GM12878 (cell line): ENCODE data around the gene LZTFL1. TPM values are rescaled to one million over a fixed set of nuclear protein-coding genes. Genes with fewer than 3 reads are reported as not detected.
A peak's percentile ranks its signal among the peaks of the same experiment; 100 is the strongest.

Experiments
- ATAC-seq: fragments of 200-7000 bp; cut with Tn5 transposase; 3 replicates; pipeline ENCODE4 v1.9.1; 2020; ENCODE audit warnings: mild to moderate bottlenecking, moderate library complexity
- BruUV-seq: library from RNA; stranded (reverse); fragments of 400-500 nt; replicated peaks from 2 replicates; lab custom pipeline; 2021; lab: Mats Ljungman, UMichigan
- CTCF ChIA-PET: fragments of 300-600 bp; sonication (Branson Sonifier 250); formaldehyde crosslinking; extraction: SDS; loops from one replicate; lab custom pipeline; 2021; ENCODE audit warnings: inconsistent platforms; lab: Yijun Ruan, JAX
- POLR2A ChIA-PET: fragments of 350-600 bp; formaldehyde crosslinking; extraction: SDS; loops from one replicate; lab custom pipeline; 2021; ENCODE audit warnings: inconsistent platforms; lab: Charles Lee
- RAD21 ChIA-PET: fragments of 300-600 bp; sonication (Branson Sonifier 250); formaldehyde crosslinking; loops from one replicate; lab custom pipeline; 2023; ENCODE audit warnings: antibody characterized with exemption; ENCODE audit not compliant: unreplicated experiment; lab: Charles Lee
- SMC1A ChIA-PET: fragments of 300-600 bp; sonication (Branson Sonifier 250); formaldehyde crosslinking; loops from one replicate; lab custom pipeline; 2023; ENCODE audit not compliant: unreplicated experiment, uncharacterized antibody; lab: Charles Lee
- DNase-seq: peaks from one replicate; pipeline ENCODE4 v3.0.0-alpha.2; 2011; ENCODE audit warnings: low read depth, low spot score
- FAIRE-seq: peaks from 3 replicates; lab custom pipeline; 2011; peaks lifted over from hg19 to GRCh38; lab: Jason Lieb, UNC
- H2AFZ ChIP-seq: 2 replicates; pipeline ENCODE4 v1.6.0; 2011; ENCODE audit warnings: low read depth, low read length, control low read depth; ENCODE audit not compliant: control insufficient read depth
- H3K27ac ChIP-seq: 2 replicates; pipeline ENCODE4 v1.5.1; 2011; ENCODE audit warnings: control low read depth; ENCODE audit not compliant: control insufficient read depth, insufficient read depth
- H3K27me3 ChIP-seq, 2 experiments: replicated peaks in 1 of 2; 2 replicates each; pipeline versions ENCODE4 v1.6.0 to v1.6.1; 2011; ENCODE audit warnings: low read length in 1 of 2; ENCODE audit not compliant: control insufficient read depth in 2 of 2, insufficient read depth in 2 of 2
- H3K36me3 ChIP-seq, 2 experiments: 2 replicates each; pipeline ENCODE4 v1.5.1; 2011; ENCODE audit warnings: low read length in 1 of 2; ENCODE audit not compliant: control insufficient read depth in 2 of 2, insufficient read depth in 2 of 2
- H3K4me1 ChIP-seq: 2 replicates; pipeline ENCODE4 v1.6.1; 2011; ENCODE audit warnings: mild to moderate bottlenecking, low read length, moderate library complexity, mixed read lengths; ENCODE audit not compliant: control insufficient read depth, insufficient read depth
- H3K4me2 ChIP-seq: 2 replicates; pipeline ENCODE4 v1.6.0; 2011; ENCODE audit warnings: control low read depth; ENCODE audit not compliant: control insufficient read depth, insufficient read depth
- H3K4me3 ChIP-seq: fragments of 200-600 bp; sonication (generic); 2 replicates; pipeline ENCODE4 v1.5.1; 2016
- H3K79me2 ChIP-seq: 2 replicates; pipeline ENCODE4 v1.6.0; 2011; ENCODE audit warnings: low read length; ENCODE audit not compliant: control insufficient read depth, insufficient read depth
- H3K9ac ChIP-seq: 2 replicates; pipeline ENCODE4 v1.8.0; 2011; ENCODE audit warnings: low read length, control low read depth, mixed read lengths; ENCODE audit not compliant: control insufficient read depth, insufficient read depth
- H3K9me3 ChIP-seq: replicated peaks from 3 replicates; pipeline ENCODE4 v1.5.1; 2011; ENCODE audit warnings: mild to moderate bottlenecking, low read length; ENCODE audit not compliant: control insufficient read depth, insufficient read depth
- H4K20me1 ChIP-seq: 2 replicates; pipeline ENCODE4 v1.6.0; 2011; ENCODE audit not compliant: control insufficient read depth, insufficient read depth
- ATF7 ChIP-seq: fragments of 450-650 bp; IDR thresholded peaks from 2 replicates; pipeline ENCODE4 v1.6.1; 2016; ENCODE audit warnings: low read depth, mild to moderate bottlenecking
- CBX3 ChIP-seq: fragments of 200-600 bp; sonication (generic); IDR thresholded peaks from 2 replicates; pipeline ENCODE4 v1.6.1; 2016; ENCODE audit warnings: low read depth, borderline replicate concordance
- CREB1 ChIP-seq: IDR thresholded peaks from 2 replicates; pipeline ENCODE4 v1.6.1; 2012; ENCODE audit warnings: low read depth, mild to moderate bottlenecking, inconsistent platforms
- JUNB ChIP-seq: IDR thresholded peaks from 2 replicates; pipeline ENCODE4 v1.6.1; 2016; ENCODE audit warnings: antibody characterized with exemption, mild to moderate bottlenecking
- PML ChIP-seq: IDR thresholded peaks from 2 replicates; pipeline ENCODE4 v1.6.1; 2012; ENCODE audit warnings: low read length, inconsistent platforms
- POLR2A ChIP-seq: IDR thresholded peaks from 2 replicates; pipeline ENCODE4 v1.6.1; 2011; ENCODE audit warnings: low read depth, mild to moderate bottlenecking, low read length
- POLR2AphosphoS5 ChIP-seq: IDR thresholded peaks from 2 replicates; pipeline ENCODE4 v1.6.1; 2011; ENCODE audit warnings: mild to moderate bottlenecking, low read length, inconsistent platforms
- RAD51 ChIP-seq: fragments of 450-650 bp; IDR thresholded peaks from 2 replicates; pipeline ENCODE4 v1.6.1; 2016; ENCODE audit warnings: moderate library complexity, mild to moderate bottlenecking, inconsistent platforms
- SIX5 ChIP-seq: IDR thresholded peaks from 2 replicates; pipeline ENCODE4 v1.6.1; 2011; ENCODE audit warnings: mild to moderate bottlenecking, low read depth, low read length, moderate library complexity; ENCODE audit not compliant: severe bottlenecking
- SMARCA5 ChIP-seq: fragments of 450-650 bp; IDR thresholded peaks from 2 replicates; pipeline ENCODE4 v1.6.1; 2017; ENCODE audit warnings: mild to moderate bottlenecking
- SMC3 ChIP-seq: IDR thresholded peaks from 2 replicates; pipeline ENCODE4 v1.6.1; 2011; ENCODE audit warnings: low read length, improper control_type of control experiment, borderline replicate concordance
- SREBF1 ChIP-seq: IDR thresholded peaks from 2 replicates; pipeline ENCODE4 v1.6.1; 2012; ENCODE audit warnings: mild to moderate bottlenecking, low read length
- ZBED1 ChIP-seq: IDR thresholded peaks from 2 replicates; pipeline ENCODE4 v1.6.1; 2016; ENCODE audit warnings: borderline replicate concordance
- WGBS: methylation state at CpG from one replicate; pipeline ENCODE4 v1.1.6; 2016; ENCODE audit warnings: low lambda C conversion rate; ENCODE audit not compliant: insufficient replicate concordance, insufficient coverage; ENCODE audit errors: missing lambda C conversion rate; 5-methylcytosine and 5-hydroxymethylcytosine counted together
- in situ Hi-C: fragments of 300-500 bp; cut with MboI; formaldehyde crosslinking; loops from 9 replicates; pipeline ENCODE4 v1.14.3; 2018; ENCODE audit warnings: mixed read lengths
- intact Hi-C: fragments of 100-400 bp; cut with micrococcal nuclease; formaldehyde crosslinking; loops from one replicate; pipeline ENCODE4 v1.14.2; 2022; ENCODE audit not compliant: unreplicated experiment
- polyA plus RNA-seq, 11 experiments: library from polyadenylated mRNA; depleted of rRNA in 4 of 11; unstranded in 6 of 11; stranded (reverse) in 5 of 11; fragments of >200 nt; fragmentation: Nextera tagmentation in 4 of 11; fragmentation: Illumina TruSeq in 1 of 11; extraction: Ambion mirVana in 4 of 11; extraction: Trizol in 1 of 11; gene quantifications; 1 replicate in 1 of 11; 2 replicates in 10 of 11; pipeline versions ENCODE4 v1.2.1 to v1.2.3, GENCODE V29; 2011 to 2016; ENCODE audit warnings: inconsistent platforms in 2 of 11, missing spikeins in 2 of 11, low read depth in 1 of 11
- total RNA-seq, 4 experiments: library from RNA; depleted of rRNA in 3 of 4; stranded (reverse); fragments of >200 nt in 3 of 4; fragmentation: Illumina TruSeq in 1 of 4; extraction: Trizol in 1 of 4; gene quantifications; 2 replicates each; pipeline versions ENCODE4 v1.2.1 to v1.2.3, GENCODE V29; 2013 to 2021
- TF ChIP-seq, protein P1 (sequence below): fragments of 450-650 bp; IDR thresholded peaks from 2 replicates; pipeline ENCODE4 v1.6.1; 2017; ENCODE audit warnings: mild to moderate bottlenecking, low read depth, inconsistent platforms; ENCODE audit not compliant: poor library complexity, severe bottlenecking
- TF ChIP-seq, protein P2 (sequence below): fragments of 450-650 bp; IDR thresholded peaks from 2 replicates; pipeline ENCODE4 v1.6.1; 2017; ENCODE audit warnings: mild to moderate bottlenecking, moderate library complexity

LZTFL1 gene
- total and polyA plus RNA-seq, 10 of the 15 experiments (the other 5 are each of a cell fraction or from before 2014, with no cell fraction given): 9.8 to 74.1 (median 11.9) TPM

DNA sequence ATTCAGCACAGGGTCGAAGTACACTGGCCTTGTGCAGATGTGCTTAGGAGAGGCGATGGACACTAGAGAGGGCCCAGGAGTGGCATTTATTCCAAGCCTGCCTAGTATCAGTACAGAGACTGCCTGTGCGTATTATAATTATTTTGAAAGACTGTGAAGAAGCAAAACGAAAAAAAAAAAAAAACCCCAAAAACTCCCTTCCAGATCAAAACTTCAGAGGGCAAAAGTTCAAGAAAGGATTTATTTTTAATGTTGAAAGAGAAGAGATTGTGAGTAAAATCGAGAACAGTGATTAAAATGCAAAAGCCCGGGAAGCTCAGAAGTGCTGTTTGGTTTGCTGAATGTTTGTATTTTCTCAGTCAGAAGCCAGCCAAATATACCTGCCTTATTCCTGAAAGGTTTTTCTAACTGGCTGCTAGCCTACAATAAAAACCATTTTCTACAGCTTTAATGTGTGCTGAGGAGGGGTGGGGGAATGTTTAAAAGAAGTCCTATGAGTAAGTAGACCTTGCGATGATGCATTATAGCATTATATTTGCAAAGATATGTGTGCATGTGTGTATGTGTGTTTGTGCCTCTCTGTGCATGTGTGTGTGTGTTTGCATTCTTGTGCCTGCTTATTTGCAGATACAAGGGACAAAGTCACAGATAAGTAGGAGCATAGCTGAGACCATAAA, 19.3 kb upstream of the LZTFL1 start (continued):
- TF ChIP-seq, protein P1, sequence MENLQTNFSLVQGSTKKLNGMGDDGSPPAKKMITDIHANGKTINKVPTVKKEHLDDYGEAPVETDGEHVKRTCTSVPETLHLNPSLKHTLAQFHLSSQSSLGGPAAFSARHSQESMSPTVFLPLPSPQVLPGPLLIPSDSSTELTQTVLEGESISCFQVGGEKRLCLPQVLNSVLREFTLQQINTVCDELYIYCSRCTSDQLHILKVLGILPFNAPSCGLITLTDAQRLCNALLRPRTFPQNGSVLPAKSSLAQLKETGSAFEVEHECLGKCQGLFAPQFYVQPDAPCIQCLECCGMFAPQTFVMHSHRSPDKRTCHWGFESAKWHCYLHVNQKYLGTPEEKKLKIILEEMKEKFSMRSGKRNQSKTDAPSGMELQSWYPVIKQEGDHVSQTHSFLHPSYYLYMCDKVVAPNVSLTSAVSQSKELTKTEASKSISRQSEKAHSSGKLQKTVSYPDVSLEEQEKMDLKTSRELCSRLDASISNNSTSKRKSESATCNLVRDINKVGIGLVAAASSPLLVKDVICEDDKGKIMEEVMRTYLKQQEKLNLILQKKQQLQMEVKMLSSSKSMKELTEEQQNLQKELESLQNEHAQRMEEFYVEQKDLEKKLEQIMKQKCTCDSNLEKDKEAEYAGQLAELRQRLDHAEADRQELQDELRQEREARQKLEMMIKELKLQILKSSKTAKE: peak; percentile 95
- TF ChIP-seq CBX3 (no peak), SMC3 (no peak), PML (peak; percentile 74), JUNB (peak; percentile 98), SIX5 (no peak)

DNA sequence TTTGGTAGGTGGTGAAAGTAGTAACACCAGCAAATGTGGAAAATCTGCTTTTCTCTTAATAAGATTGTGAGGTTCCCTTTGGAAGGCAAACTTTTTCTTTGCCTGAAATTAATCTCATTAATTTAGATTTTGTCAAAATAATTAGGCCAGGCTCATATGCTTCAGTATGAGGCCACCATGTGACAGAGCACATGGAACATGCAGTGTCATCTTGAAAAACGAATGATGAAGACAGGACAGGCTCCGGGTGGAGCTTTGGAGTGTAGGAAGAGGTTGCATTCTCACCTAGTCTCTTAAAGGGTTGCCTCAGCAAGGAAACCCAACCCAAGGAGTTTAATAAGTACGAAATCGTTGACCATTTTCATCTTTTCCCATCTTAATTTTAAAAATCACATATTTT, 18.6 kb upstream of the LZTFL1 start:
- H3K36me3 ChIP-seq: no peaks in the 10 kb centered on the region; a peak in 2 of 4 replicates
- POLR2A ChIA-PET: interaction anchor here (1.0 to 5.0 kb wide), 4 partner anchors 7 to 50 kb away, joined by 3 to 95 read pairs (median 23); no protein-coding TSS in a partner anchor
- H3K9me3 ChIP-seq: peaks cover 9% of the 10 kb centered on the region; the same call in 2 of the 3 replicates
- peak overlapping the region; percentile 23; the same call in 1 of the 2 replicates for H3K4me3 ChIP-seq
- peaks cover 47% of the 10 kb centered on the region for H3K4me1 ChIP-seq
- H3K4me2 ChIP-seq: peak overlapping the region; percentile 64
- H3K9ac ChIP-seq: peak overlapping the region; percentile 43
- FAIRE-seq (no peak), ATAC-seq (no peak), DNase-seq (no peak)
- H3K27ac ChIP-seq: peak overlapping the region; percentile 78
- CTCF ChIA-PET: interaction anchor here (1.5 to 5.1 kb wide), 3 partner anchors 19 to 47 kb away, joined by 5 to 67 read pairs (median 23); no protein-coding TSS in a partner anchor
- H3K27me3 ChIP-seq: no peaks in the 10 kb centered on the region; a peak in 1 of 4 replicates
- SMC1A ChIA-PET: interaction anchor here (1.0 to 9.7 kb wide), 9 partner anchors 7 to 518 kb away, joined by 4 to 166 read pairs (median 28); partner anchors contain the start of genes CCR9 and LZTFL1
- RAD21 ChIA-PET: interaction anchor here (0.8 to 5.5 kb wide), 11 partner anchors 12 to 136 kb away, joined by 3 to 169 read pairs (median 6); partner anchors contain the start of genes CCR9 and LZTFL1
- BruUV-seq: TSS peak; percentile 20
- 44% methylated on average over 4 of the region's 4 CpGs for WGBS
- H2AFZ ChIP-seq: no peak overlapping the region
- intact Hi-C loops (loop anchor here (10.0 kb wide), 1 partner anchor 266 kb away; the partner anchor contains the start of gene LIMD1), in situ Hi-C loops (loop anchor here (5.0 kb wide), 1 partner anchor 52 kb away; no protein-coding TSS in a partner anchor)
- no peaks in the 10 kb centered on the region for H3K79me2 ChIP-seq
- H4K20me1 ChIP-seq: no peaks in the 10 kb centered on the region
- TF ChIP-seq SREBF1 (no peak), POLR2AphosphoS5 (peak; percentile 9; the same call in 1 of the 2 replicates), POLR2A (no peak), ATF7 (no peak), SMARCA5 (no peak), RAD51 (0 out of 2 replicates have a peak, but pooled peaks have one; percentile 36), CREB1 (no peak), ZBED1 (no peak)
- TF ChIP-seq, protein P2, sequence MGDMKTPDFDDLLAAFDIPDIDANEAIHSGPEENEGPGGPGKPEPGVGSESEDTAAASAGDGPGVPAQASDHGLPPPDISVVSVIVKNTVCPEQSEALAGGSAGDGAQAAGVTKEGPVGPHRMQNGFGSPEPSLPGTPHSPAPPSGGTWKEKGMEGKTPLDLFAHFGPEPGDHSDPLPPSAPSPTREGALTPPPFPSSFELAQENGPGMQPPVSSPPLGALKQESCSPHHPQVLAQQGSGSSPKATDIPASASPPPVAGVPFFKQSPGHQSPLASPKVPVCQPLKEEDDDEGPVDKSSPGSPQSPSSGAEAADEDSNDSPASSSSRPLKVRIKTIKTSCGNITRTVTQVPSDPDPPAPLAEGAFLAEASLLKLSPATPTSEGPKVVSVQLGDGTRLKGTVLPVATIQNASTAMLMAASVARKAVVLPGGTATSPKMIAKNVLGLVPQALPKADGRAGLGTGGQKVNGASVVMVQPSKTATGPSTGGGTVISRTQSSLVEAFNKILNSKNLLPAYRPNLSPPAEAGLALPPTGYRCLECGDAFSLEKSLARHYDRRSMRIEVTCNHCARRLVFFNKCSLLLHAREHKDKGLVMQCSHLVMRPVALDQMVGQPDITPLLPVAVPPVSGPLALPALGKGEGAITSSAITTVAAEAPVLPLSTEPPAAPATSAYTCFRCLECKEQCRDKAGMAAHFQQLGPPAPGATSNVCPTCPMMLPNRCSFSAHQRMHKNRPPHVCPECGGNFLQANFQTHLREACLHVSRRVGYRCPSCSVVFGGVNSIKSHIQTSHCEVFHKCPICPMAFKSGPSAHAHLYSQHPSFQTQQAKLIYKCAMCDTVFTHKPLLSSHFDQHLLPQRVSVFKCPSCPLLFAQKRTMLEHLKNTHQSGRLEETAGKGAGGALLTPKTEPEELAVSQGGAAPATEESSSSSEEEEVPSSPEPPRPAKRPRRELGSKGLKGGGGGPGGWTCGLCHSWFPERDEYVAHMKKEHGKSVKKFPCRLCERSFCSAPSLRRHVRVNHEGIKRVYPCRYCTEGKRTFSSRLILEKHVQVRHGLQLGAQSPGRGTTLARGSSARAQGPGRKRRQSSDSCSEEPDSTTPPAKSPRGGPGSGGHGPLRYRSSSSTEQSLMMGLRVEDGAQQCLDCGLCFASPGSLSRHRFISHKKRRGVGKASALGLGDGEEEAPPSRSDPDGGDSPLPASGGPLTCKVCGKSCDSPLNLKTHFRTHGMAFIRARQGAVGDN: 0 out of 2 replicates have a peak, but pooled peaks have one; percentile 22
